HepG2 (cell line): ENCODE results near the gene TCF25.

Source experiments
- ELF3 ChIP-seq: IDR thresholded peaks from 2 replicates; pipeline ENCODE4 v1.6.1; 2016; ENCODE audit warnings: missing genetic modification reagents, missing compliant biosample characterization
- FOXC1 ChIP-seq: sonication (generic); formaldehyde crosslinking; IDR thresholded peaks from 2 replicates; pipeline ENCODE4 v1.8.0; 2022; ENCODE audit warnings: mild to moderate bottlenecking, missing genetic modification reagents, borderline replicate concordance
- MYNN ChIP-seq: sonication (generic); formaldehyde crosslinking; IDR thresholded peaks from 2 replicates; pipeline ENCODE4 v1.4.0; 2020; ENCODE audit warnings: mild to moderate bottlenecking, low read depth, missing genetic modification reagents
- PBX3 ChIP-seq: sonication (generic); formaldehyde crosslinking; IDR thresholded peaks from 2 replicates; pipeline ENCODE4 v1.8.1; 2023; ENCODE audit warnings: missing genetic modification reagents, inconsistent platforms, borderline replicate concordance
- TBL1XR1 ChIP-seq: fragments of 150-350 bp; IDR thresholded peaks from 2 replicates; pipeline ENCODE4 v1.6.1; 2014; ENCODE audit warnings: borderline replicate concordance, low read length; ENCODE audit not compliant: partially characterized antibody
- YY1 ChIP-seq: IDR thresholded peaks from 2 replicates; pipeline ENCODE4 v1.6.1; 2011; ENCODE audit warnings: low read length, low read depth, moderate library complexity, mild to moderate bottlenecking; ENCODE audit not compliant: insufficient read depth, insufficient replicate concordance
- ZBTB21 ChIP-seq: sonication (generic); formaldehyde crosslinking; IDR thresholded peaks from 2 replicates; pipeline ENCODE4 v1.4.0; 2020; ENCODE audit warnings: missing genetic modification reagents

- TF ChIP-seq FOXC1 (CRISPR knock-in tag) = no peak
- TF ChIP-seq MYNN (CRISPR knock-in tag) = no peak
- TF ChIP-seq YY1 = no peak
- no peak for TF ChIP-seq PBX3 (CRISPR knock-in tag)
- no peak for TF ChIP-seq TBL1XR1
- no peak for TF ChIP-seq ZBTB21
- TF ChIP-seq ELF3 (CRISPR knock-in tag) = no peak
Observed at GRCh38 chr16:89944773-89945172, 71.4 kb downstream of the TCF25 start.
